HUES48 (cell line): Measurements from ENCODE around the gene CORO1C.

Experiments
- H3K27ac ChIP-seq: one replicate; pipeline ENCODE4 v1.7.0; 2013; ENCODE audit warnings: low read depth, low read length, inconsistent platforms
- H3K27me3 ChIP-seq: 2 replicates; pipeline ENCODE4 v1.6.1; 2013; ENCODE audit warnings: mild to moderate bottlenecking, low read length; ENCODE audit not compliant: control insufficient read depth, insufficient read depth
- H3K36me3 ChIP-seq: 2 replicates; pipeline ENCODE4 v1.6.1; 2013; ENCODE audit warnings: low read length; ENCODE audit not compliant: control insufficient read depth, insufficient read depth
- H3K4me1 ChIP-seq: 2 replicates; pipeline ENCODE4 v1.6.1; 2013; ENCODE audit warnings: mild to moderate bottlenecking, low read length; ENCODE audit not compliant: control insufficient read depth, insufficient read depth
- H3K4me3 ChIP-seq: 2 replicates; pipeline ENCODE4 v1.5.1; 2013; ENCODE audit warnings: mild to moderate bottlenecking, low read depth, low read length
- H3K9ac ChIP-seq: 2 replicates; pipeline ENCODE4 v1.6.1; 2013; ENCODE audit warnings: mild to moderate bottlenecking, low read depth, low read length, moderate library complexity
- H3K9me3 ChIP-seq: 2 replicates; pipeline ENCODE4 v1.6.1; 2013; ENCODE audit warnings: low read length; ENCODE audit not compliant: control insufficient read depth, insufficient read depth

CORO1C gene

GRCh38 chr12:108645686-108646599 lies 85.4 kb downstream of the CORO1C start:
- no peaks in the 10 kb centered on the region for H3K27me3 ChIP-seq
- H3K4me3 ChIP-seq: no peak overlapping the region
- H3K27ac ChIP-seq: no peak overlapping the region
- no peaks in the 10 kb centered on the region for H3K4me1 ChIP-seq
- H3K9me3 ChIP-seq: no peaks in the 10 kb centered on the region
- no peak overlapping the region for H3K9ac ChIP-seq
- H3K36me3 ChIP-seq: peaks cover 68% of the 10 kb centered on the region

GRCh38 chr12:108644811-108645120 lies 86.6 kb downstream of the CORO1C start:
- no peak overlapping the region for H3K9ac ChIP-seq
- no peak overlapping the region for H3K27ac ChIP-seq
- H3K9me3 ChIP-seq: no peaks in the 10 kb centered on the region

GRCh38 chr12:108643941-108644810 lies 87.1 kb downstream of the CORO1C start:
- Histone ChIP-seq H3K36me3 (peaks cover 52% of the 10 kb centered on the region), H3K27ac (no peak overlapping the region), H3K27me3 (no peaks in the 10 kb centered on the region), H3K9me3 (no peaks in the 10 kb centered on the region), H3K4me1 (0 out of 2 replicates have a peak, but pooled peaks cover under 1% of the 10 kb centered on the region), H3K9ac (no peak overlapping the region), H3K4me3 (no peak overlapping the region)

More at GRCh38 chr12:108644811-108645120, 86.6 kb downstream of the CORO1C start:
- Histone ChIP-seq H3K36me3 (peaks cover 57% of the 10 kb centered on the region), H3K27me3 (no peaks in the 10 kb centered on the region), H3K4me1 (no peaks in the 10 kb centered on the region), H3K4me3 (no peak overlapping the region)

GRCh38 chr12:108642899-108643654 lies 88.2 kb downstream of the CORO1C start:
- H3K9me3 ChIP-seq: no peaks in the 10 kb centered on the region
- H3K27me3 ChIP-seq: no peaks in the 10 kb centered on the region
- peaks cover 10% of the 10 kb centered on the region for H3K4me1 ChIP-seq
- H3K36me3 ChIP-seq: peaks cover 41% of the 10 kb centered on the region
- H3K27ac ChIP-seq: no peak overlapping the region
- H3K9ac ChIP-seq: no peak overlapping the region
- H3K4me3 ChIP-seq: no peak overlapping the region

- Histone ChIP-seq H3K27ac (no peak overlapping the region), H3K9me3 (no peaks in the 10 kb centered on the region), H3K27me3 (no peaks in the 10 kb centered on the region), H3K4me3 (no peak overlapping the region), H3K36me3 (peaks cover 34% of the 10 kb centered on the region), H3K9ac (no peak overlapping the region), H3K4me1 (peaks cover 18% of the 10 kb centered on the region)
Observed at GRCh38 chr12:108642269-108642870, 88.9 kb downstream of the CORO1C start.

- Histone ChIP-seq H3K9me3 (no peaks in the 10 kb centered on the region), H3K4me3 (no peak overlapping the region), H3K9ac (no peak overlapping the region), H3K27ac (no peak overlapping the region), H3K4me1 (peaks cover 22% of the 10 kb centered on the region), H3K36me3 (peaks cover 28% of the 10 kb centered on the region), H3K27me3 (no peaks in the 10 kb centered on the region)
Observed at GRCh38 chr12:108641446-108642268, 89.7 kb downstream of the CORO1C start.

- Histone ChIP-seq H3K4me3 (no peak overlapping the region), H3K27me3 (no peaks in the 10 kb centered on the region), H3K36me3 (peaks cover 21% of the 10 kb centered on the region), H3K9ac (no peak overlapping the region), H3K27ac (no peak overlapping the region), H3K9me3 (no peaks in the 10 kb centered on the region), H3K4me1 (peaks cover 25% of the 10 kb centered on the region)
Observed at GRCh38 chr12:108640802-108641445, 90.4 kb downstream of the CORO1C start.

DNA sequence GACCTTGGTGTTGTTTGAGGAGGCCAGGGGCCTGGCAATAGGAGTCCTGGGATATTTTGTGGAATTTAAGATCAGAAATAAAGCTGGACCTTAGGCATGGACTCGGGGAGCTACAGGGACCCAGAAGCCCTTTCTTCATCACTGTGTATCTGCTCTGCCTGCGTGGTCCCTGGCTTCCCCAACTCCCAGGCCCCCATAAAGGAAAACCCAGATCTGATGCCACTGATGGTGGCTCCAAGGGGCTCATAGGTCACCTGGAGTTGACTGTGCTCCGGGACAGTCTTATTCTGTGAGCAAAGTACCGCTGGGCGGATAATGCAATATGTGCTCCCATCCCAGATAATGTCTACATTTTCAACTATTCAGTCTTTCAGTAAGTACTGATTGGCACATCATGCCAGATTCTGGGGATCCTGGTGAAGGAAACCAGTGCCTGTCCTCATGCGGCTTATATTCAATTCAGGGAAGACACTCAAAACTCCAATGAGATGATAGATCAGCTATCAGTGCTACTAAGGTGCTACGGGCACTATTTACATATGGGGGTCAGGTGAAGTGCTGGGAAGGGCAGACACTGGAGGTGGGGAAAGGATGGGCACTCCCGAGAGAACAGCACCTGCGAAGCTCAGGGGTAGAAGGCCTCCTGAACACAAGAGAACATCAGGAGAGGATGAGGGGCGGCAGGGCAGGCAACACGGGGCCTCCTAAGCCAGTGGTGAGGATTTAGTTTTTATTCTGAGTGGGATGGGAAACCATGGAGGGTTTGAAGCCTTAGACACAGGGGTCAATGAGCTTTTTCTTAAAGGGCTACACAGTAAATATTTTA lies 92.1 kb downstream of the CORO1C start:
- Histone ChIP-seq H3K4me1 (peaks cover 40% of the 10 kb centered on the region), H3K36me3 (peaks cover 4% of the 10 kb centered on the region; the same call in 1 of the 2 replicates), H3K9me3 (no peaks in the 10 kb centered on the region), H3K27me3 (no peaks in the 10 kb centered on the region), H3K9ac (0 out of 2 replicates have a peak overlapping the region, but pooled peaks have one; percentile 41), H3K27ac (peak overlapping the region; percentile 96), H3K4me3 (no peak overlapping the region)
